K562 (cell line): ENCODE results near the gene GPN1. TPM values are rescaled to one million over a fixed set of nuclear protein-coding genes. Genes with fewer than 3 reads are reported as not detected.

Experiments used
- CHD2 ChIP-seq: IDR thresholded peaks from 2 replicates; pipeline ENCODE4 v1.6.1; 2011; ENCODE audit warnings: low read depth, low read length
- ELF2 ChIP-seq: fragments of 250-450 bp; sonication (Bioruptor Pico); IDR thresholded peaks from 2 replicates; pipeline ENCODE4 v1.5.0; 2021; ENCODE audit warnings: mild to moderate bottlenecking
- HLTF ChIP-seq: fragments of 450-650 bp; IDR thresholded peaks from 2 replicates; pipeline ENCODE4 v1.6.1; 2016
- NR2C2 ChIP-seq, 2 experiments: fragments of 200-800 bp in 1 of 2; sonication (Bioruptor generic) in 1 of 2; sonication (generic) in 1 of 2; formaldehyde crosslinking in 1 of 2; IDR thresholded peaks; 2 replicates each; pipeline versions ENCODE4 v1.6.1 to v1.8.0; 2016 to 2022; ENCODE audit warnings: mild to moderate bottlenecking in 1 of 2, missing compliant biosample characterization in 1 of 2, missing genetic modification characterization in 1 of 2, missing genetic modification reagents in 1 of 2
- RB1 ChIP-seq: fragments of 450-650 bp; IDR thresholded peaks from 2 replicates; pipeline ENCODE4 v1.6.1; 2017; ENCODE audit warnings: low read depth, mild to moderate bottlenecking
- TCF7 ChIP-seq: sonication (generic); IDR thresholded peaks from 2 replicates; pipeline ENCODE4 v1.6.1; 2016; ENCODE audit warnings: antibody characterized with exemption, borderline replicate concordance
- TOE1 ChIP-seq, 2 experiments: fragments of 450-650 bp in 1 of 2; sonication (generic) in 1 of 2; formaldehyde crosslinking in 1 of 2; IDR thresholded peaks; 2 replicates each; pipeline versions ENCODE4 v1.7.1 to v1.8.0; 2016 to 2022; ENCODE audit warnings: borderline replicate concordance in 2 of 2, mild to moderate bottlenecking in 2 of 2, antibody characterized with exemption in 1 of 2, inconsistent platforms in 1 of 2, low read depth in 1 of 2, missing genetic modification reagents in 1 of 2, moderate library complexity in 1 of 2
- ZNF445 ChIP-seq: fragments of 250-450 bp; sonication (Bioruptor Pico); IDR thresholded peaks from 2 replicates; pipeline ENCODE4 v1.4.0; 2020; ENCODE audit warnings: low read depth, mild to moderate bottlenecking, moderate library complexity
- polyA plus RNA-seq, 8 experiments: library from polyadenylated mRNA; depleted of rRNA in 4 of 8; stranded (reverse) in 5 of 8; unstranded in 3 of 8; fragments of >200 nt; fragmentation: Nextera tagmentation in 2 of 8; fragmentation: Illumina TruSeq in 1 of 8; extraction: Ambion mirVana in 2 of 8; extraction: Trizol in 1 of 8; gene quantifications; 2 replicates each; pipeline versions ENCODE4 v1.2.1 to v1.2.3, GENCODE V29; 2011 to 2014; ENCODE audit warnings: inconsistent platforms in 1 of 8, missing spikeins in 1 of 8
- total RNA-seq, 7 experiments: library from RNA; depleted of rRNA in 6 of 7; stranded (reverse); fragments of >200 nt in 6 of 7; fragmentation: Illumina TruSeq in 2 of 7; extraction: Trizol in 2 of 7; gene quantifications; 2 replicates each; pipeline versions ENCODE4 v1.2.1 to v1.2.3, GENCODE V29; 2011 to 2021; ENCODE audit warnings: low replicate concordance in 1 of 7
- TF ChIP-seq, protein P1 (sequence below): sonication (generic); formaldehyde crosslinking; IDR thresholded peaks from 2 replicates; pipeline ENCODE4 v1.8.0; 2022; ENCODE audit warnings: mild to moderate bottlenecking, missing genetic modification reagents
- TF ChIP-seq, protein P2 (sequence below): sonication (generic); formaldehyde crosslinking; IDR thresholded peaks from 2 replicates; pipeline ENCODE4 v1.8.0; 2023; ENCODE audit warnings: missing genetic modification reagents, mild to moderate bottlenecking, borderline replicate concordance
- TF ChIP-seq, protein P3 (sequence below): fragments of 250-450 bp; sonication (Bioruptor Pico); IDR thresholded peaks from 2 replicates; pipeline ENCODE4 v1.8.0; 2022; ENCODE audit warnings: moderate library complexity, mild to moderate bottlenecking, inconsistent platforms
- TF ChIP-seq, protein P4 (sequence below): conservative IDR thresholded peaks from 2 replicates; pipeline ENCODE4 v1.6.1; 2011; ENCODE audit warnings: low read depth, mild to moderate bottlenecking, low read length; ENCODE audit not compliant: control insufficient read depth

Gene GPN1
- total and polyA plus RNA-seq, 9 of the 15 experiments (the other 6 are each of a cell fraction or from before 2014, with no cell fraction given) = 23.4 to 171 (median 48.2) TPM

DNA sequence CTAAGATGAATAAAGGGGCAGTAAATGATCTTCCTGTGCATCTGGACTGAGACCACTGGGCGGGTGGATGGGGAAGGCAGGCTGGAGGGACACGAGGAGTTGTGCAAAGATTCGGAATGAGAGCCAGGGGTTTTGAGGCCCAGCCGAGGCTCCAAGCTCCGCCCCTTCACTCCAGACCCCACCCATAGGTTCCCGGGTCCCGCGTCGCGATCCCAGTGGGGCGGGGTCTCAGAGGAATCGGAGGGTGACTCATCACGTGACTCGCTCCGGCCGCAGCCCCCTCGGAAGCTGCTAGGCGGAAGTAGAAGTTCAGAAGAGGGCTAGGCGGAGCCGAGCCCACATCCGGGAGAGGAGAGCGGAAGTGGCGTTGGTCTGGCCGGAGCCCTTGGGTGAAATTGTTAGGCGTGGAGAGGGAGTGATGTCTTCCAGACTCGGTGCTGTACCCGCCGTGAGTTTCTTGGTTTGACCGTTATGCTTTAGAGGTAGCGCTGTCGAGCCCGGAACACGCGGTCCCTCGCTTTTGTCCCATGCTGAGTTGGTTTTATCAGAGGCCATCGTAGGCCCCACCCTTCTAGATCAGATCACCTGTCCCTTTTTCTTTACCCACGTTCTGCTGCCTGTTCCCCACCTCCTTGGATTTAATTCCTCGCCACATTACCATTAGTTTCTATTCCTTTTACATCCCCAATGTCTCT, 46.0 kb upstream of the GPN1 start, which contains the start of gene ZNF512 (continued):
- TF ChIP-seq, protein P1, sequence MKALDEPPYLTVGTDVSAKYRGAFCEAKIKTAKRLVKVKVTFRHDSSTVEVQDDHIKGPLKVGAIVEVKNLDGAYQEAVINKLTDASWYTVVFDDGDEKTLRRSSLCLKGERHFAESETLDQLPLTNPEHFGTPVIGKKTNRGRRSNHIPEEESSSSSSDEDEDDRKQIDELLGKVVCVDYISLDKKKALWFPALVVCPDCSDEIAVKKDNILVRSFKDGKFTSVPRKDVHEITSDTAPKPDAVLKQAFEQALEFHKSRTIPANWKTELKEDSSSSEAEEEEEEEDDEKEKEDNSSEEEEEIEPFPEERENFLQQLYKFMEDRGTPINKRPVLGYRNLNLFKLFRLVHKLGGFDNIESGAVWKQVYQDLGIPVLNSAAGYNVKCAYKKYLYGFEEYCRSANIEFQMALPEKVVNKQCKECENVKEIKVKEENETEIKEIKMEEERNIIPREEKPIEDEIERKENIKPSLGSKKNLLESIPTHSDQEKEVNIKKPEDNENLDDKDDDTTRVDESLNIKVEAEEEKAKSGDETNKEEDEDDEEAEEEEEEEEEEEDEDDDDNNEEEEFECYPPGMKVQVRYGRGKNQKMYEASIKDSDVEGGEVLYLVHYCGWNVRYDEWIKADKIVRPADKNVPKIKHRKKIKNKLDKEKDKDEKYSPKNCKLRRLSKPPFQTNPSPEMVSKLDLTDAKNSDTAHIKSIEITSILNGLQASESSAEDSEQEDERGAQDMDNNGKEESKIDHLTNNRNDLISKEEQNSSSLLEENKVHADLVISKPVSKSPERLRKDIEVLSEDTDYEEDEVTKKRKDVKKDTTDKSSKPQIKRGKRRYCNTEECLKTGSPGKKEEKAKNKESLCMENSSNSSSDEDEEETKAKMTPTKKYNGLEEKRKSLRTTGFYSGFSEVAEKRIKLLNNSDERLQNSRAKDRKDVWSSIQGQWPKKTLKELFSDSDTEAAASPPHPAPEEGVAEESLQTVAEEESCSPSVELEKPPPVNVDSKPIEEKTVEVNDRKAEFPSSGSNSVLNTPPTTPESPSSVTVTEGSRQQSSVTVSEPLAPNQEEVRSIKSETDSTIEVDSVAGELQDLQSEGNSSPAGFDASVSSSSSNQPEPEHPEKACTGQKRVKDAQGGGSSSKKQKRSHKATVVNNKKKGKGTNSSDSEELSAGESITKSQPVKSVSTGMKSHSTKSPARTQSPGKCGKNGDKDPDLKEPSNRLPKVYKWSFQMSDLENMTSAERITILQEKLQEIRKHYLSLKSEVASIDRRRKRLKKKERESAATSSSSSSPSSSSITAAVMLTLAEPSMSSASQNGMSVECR = no peak; the same call in none of the 2 replicates
- TF ChIP-seq, protein P2, sequence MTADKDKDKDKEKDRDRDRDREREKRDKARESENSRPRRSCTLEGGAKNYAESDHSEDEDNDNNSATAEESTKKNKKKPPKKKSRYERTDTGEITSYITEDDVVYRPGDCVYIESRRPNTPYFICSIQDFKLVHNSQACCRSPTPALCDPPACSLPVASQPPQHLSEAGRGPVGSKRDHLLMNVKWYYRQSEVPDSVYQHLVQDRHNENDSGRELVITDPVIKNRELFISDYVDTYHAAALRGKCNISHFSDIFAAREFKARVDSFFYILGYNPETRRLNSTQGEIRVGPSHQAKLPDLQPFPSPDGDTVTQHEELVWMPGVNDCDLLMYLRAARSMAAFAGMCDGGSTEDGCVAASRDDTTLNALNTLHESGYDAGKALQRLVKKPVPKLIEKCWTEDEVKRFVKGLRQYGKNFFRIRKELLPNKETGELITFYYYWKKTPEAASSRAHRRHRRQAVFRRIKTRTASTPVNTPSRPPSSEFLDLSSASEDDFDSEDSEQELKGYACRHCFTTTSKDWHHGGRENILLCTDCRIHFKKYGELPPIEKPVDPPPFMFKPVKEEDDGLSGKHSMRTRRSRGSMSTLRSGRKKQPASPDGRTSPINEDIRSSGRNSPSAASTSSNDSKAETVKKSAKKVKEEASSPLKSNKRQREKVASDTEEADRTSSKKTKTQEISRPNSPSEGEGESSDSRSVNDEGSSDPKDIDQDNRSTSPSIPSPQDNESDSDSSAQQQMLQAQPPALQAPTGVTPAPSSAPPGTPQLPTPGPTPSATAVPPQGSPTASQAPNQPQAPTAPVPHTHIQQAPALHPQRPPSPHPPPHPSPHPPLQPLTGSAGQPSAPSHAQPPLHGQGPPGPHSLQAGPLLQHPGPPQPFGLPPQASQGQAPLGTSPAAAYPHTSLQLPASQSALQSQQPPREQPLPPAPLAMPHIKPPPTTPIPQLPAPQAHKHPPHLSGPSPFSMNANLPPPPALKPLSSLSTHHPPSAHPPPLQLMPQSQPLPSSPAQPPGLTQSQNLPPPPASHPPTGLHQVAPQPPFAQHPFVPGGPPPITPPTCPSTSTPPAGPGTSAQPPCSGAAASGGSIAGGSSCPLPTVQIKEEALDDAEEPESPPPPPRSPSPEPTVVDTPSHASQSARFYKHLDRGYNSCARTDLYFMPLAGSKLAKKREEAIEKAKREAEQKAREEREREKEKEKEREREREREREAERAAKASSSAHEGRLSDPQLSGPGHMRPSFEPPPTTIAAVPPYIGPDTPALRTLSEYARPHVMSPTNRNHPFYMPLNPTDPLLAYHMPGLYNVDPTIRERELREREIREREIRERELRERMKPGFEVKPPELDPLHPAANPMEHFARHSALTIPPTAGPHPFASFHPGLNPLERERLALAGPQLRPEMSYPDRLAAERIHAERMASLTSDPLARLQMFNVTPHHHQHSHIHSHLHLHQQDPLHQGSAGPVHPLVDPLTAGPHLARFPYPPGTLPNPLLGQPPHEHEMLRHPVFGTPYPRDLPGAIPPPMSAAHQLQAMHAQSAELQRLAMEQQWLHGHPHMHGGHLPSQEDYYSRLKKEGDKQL (CRISPR knock-in tag) = no peak
- peak; percentile 100 for TF ChIP-seq TOE1 (IDR thresholded peaks at IDR 0.05; ENCODE audit: borderline replicate concordance)
- no peak for TF ChIP-seq TOE1 (CRISPR knock-in tag; IDR thresholded peaks at IDR 0.05; ENCODE audit: borderline replicate concordance, low read depth)
- TF ChIP-seq, protein P3, sequence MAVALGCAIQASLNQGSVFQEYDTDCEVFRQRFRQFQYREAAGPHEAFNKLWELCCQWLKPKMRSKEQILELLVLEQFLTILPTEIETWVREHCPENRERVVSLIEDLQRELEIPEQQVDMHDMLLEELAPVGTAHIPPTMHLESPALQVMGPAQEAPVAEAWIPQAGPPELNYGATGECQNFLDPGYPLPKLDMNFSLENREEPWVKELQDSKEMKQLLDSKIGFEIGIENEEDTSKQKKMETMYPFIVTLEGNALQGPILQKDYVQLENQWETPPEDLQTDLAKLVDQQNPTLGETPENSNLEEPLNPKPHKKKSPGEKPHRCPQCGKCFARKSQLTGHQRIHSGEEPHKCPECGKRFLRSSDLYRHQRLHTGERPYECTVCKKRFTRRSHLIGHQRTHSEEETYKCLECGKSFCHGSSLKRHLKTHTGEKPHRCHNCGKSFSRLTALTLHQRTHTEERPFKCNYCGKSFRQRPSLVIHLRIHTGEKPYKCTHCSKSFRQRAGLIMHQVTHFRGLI = no peak
- 0 out of 2 replicates have a peak, but pooled peaks have one; percentile 34 for TF ChIP-seq HLTF
- TF ChIP-seq, protein P4, sequence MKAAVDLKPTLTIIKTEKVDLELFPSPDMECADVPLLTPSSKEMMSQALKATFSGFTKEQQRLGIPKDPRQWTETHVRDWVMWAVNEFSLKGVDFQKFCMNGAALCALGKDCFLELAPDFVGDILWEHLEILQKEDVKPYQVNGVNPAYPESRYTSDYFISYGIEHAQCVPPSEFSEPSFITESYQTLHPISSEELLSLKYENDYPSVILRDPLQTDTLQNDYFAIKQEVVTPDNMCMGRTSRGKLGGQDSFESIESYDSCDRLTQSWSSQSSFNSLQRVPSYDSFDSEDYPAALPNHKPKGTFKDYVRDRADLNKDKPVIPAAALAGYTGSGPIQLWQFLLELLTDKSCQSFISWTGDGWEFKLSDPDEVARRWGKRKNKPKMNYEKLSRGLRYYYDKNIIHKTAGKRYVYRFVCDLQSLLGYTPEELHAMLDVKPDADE = peak; percentile 68; the same call in 1 of the 2 replicates
- TF ChIP-seq CHD2 = no peak
- TF ChIP-seq RB1 = peak; percentile 15; the same call in 1 of the 2 replicates
- TF ChIP-seq TCF7 = no peak
- peak; percentile 82 for TF ChIP-seq ELF2 (CRISPR knock-in tag)
- TF ChIP-seq ZNF445 (CRISPR knock-in tag) = no peak
- TF ChIP-seq NR2C2 (CRISPR knock-in tag; IDR thresholded peaks at IDR 0.05) = peak; percentile 77; the same call in 1 of the 2 replicates
- peak; percentile 85 for TF ChIP-seq NR2C2 (tag; IDR thresholded peaks at IDR 0.05)
